Neural progenitor cell (in vitro differentiated cells): ENCODE data around the gene BDH1. TPM values are rescaled to one million over a fixed set of nuclear protein-coding genes. Genes with fewer than 3 reads are reported as not detected.

Experiments used
- DNase-seq: peaks from one replicate; pipeline ENCODE4 v3.0.0-alpha.2; 2016; ENCODE audit warnings: low spot score
- H2AFZ ChIP-seq: fragments of 200-600 bp; sonication (generic); replicated peaks from 2 replicates; pipeline ENCODE4 v1.6.1; 2016; ENCODE audit warnings: antibody characterized with exemption
- H3F3A ChIP-seq: fragments of 200-600 bp; sonication (generic); 2 replicates; pipeline ENCODE4 v1.6.1; 2016; ENCODE audit warnings: antibody characterized with exemption, low read depth
- H3K27ac ChIP-seq: fragments of 200-600 bp; sonication (generic); 2 replicates; pipeline ENCODE4 v1.5.1; 2016; ENCODE audit warnings: mild to moderate bottlenecking
- H3K27me3 ChIP-seq: fragments of 200-600 bp; sonication (generic); 2 replicates; pipeline ENCODE4 v1.6.1; 2016; ENCODE audit warnings: mild to moderate bottlenecking, moderate library complexity
- H3K36me3 ChIP-seq: fragments of 200-600 bp; sonication (generic); 2 replicates; pipeline ENCODE4 v1.5.1; 2016
- H3K4me1 ChIP-seq: fragments of 200-600 bp; sonication (generic); 2 replicates; pipeline ENCODE4 v1.6.1; 2016; ENCODE audit warnings: mixed run types
- H3K4me2 ChIP-seq: fragments of 200-600 bp; sonication (generic); 2 replicates; pipeline ENCODE4 v1.6.1; 2016
- H3K4me3 ChIP-seq: fragments of 200-600 bp; sonication (generic); 2 replicates; pipeline ENCODE4 v1.5.1; 2016
- H3K79me2 ChIP-seq: fragments of 200-600 bp; sonication (generic); 2 replicates; pipeline ENCODE4 v1.6.1; 2016; ENCODE audit warnings: low read depth
- H3K9ac ChIP-seq: fragments of 200-600 bp; sonication (generic); 2 replicates; pipeline ENCODE4 v1.6.1; 2016
- H3K9me3 ChIP-seq: fragments of 200-600 bp; sonication (generic); 2 replicates; pipeline ENCODE4 v1.5.1; 2016; ENCODE audit warnings: low read depth
- H4K20me1 ChIP-seq: fragments of 200-600 bp; sonication (generic); 2 replicates; pipeline ENCODE4 v1.6.1; 2016; ENCODE audit warnings: low read depth
- H3K27ac Mint-ChIP-seq: 3 replicates; pipeline ENCODE4 v1.8.0; 2021; ENCODE audit warnings: mixed read lengths
- H3K27me3 Mint-ChIP-seq: 2 replicates; pipeline ENCODE4 v1.8.0; 2022; ENCODE audit warnings: low read depth, mild to moderate bottlenecking, inconsistent platforms, moderate library complexity, mixed read lengths; ENCODE audit not compliant: insufficient read depth
- H3K36me3 Mint-ChIP-seq: 3 replicates; pipeline ENCODE4 v1.8.0; 2021; ENCODE audit warnings: mixed read lengths
- H3K4me1 Mint-ChIP-seq: 3 replicates; pipeline ENCODE4 v1.8.0; 2021; ENCODE audit warnings: mixed read lengths
- H3K4me3 Mint-ChIP-seq: 3 replicates; pipeline ENCODE4 v1.8.0; 2021; ENCODE audit warnings: mild to moderate bottlenecking, moderate library complexity, mixed read lengths
- H3K9me3 Mint-ChIP-seq: 3 replicates; pipeline ENCODE4 v1.8.0; 2020; ENCODE audit warnings: mixed read lengths
- CTCF ChIP-seq: fragments of 200-600 bp; sonication (generic); IDR thresholded peaks from 2 replicates; pipeline ENCODE4 v1.5.1; 2017; ENCODE audit warnings: antibody characterized with exemption, mild to moderate bottlenecking
- EZH2 ChIP-seq: fragments of 200-600 bp; sonication (generic); IDR thresholded peaks from 2 replicates; pipeline ENCODE4 v1.6.1; 2017; ENCODE audit warnings: antibody characterized with exemption, mild to moderate bottlenecking, moderate library complexity
- EZH2phosphoT487 ChIP-seq: fragments of 200-600 bp; sonication (generic); IDR thresholded peaks from 2 replicates; pipeline ENCODE4 v1.6.1; 2017; ENCODE audit warnings: antibody characterized with exemption
- total RNA-seq: library from RNA; depleted of rRNA; stranded (reverse); fragments of >200 nt; gene quantifications from 2 replicates; pipeline ENCODE4 v1.2.3, GENCODE V29; 2015; ENCODE audit warnings: low replicate concordance

BDH1 gene
- total RNA-seq, 1 donor from 2014 or later, result 19.4 TPM

GRCh38 chr3:197491923-197492664, 63.7 kb downstream of the BDH1 start:
- no peaks in the 10 kb centered on the region for H3K36me3 ChIP-seq
- H4K20me1 ChIP-seq, result no peaks in the 10 kb centered on the region
- H3K4me2 ChIP-seq, result no peak overlapping the region
- H3K4me3 ChIP-seq, result no peak overlapping the region
- peaks cover 25% of the 10 kb centered on the region for H3K4me1 Mint-ChIP-seq
- DNase-seq, result no peak
- no peaks in the 10 kb centered on the region for H3K79me2 ChIP-seq
- no peaks in the 10 kb centered on the region for H3K27me3 ChIP-seq
- TF ChIP-seq CTCF (no peak), EZH2 (no peak), EZH2phosphoT487 (no peak)
- peaks cover 3% of the 10 kb centered on the region for H3K27me3 Mint-ChIP-seq
- peak overlapping the region; percentile 87 for H2AFZ ChIP-seq
- no peaks in the 10 kb centered on the region for H3K36me3 Mint-ChIP-seq
- no peaks in the 10 kb centered on the region for H3F3A ChIP-seq
- H3K9me3 Mint-ChIP-seq, result no peaks in the 10 kb centered on the region
- no peaks in the 10 kb centered on the region for H3K9me3 ChIP-seq
- peak overlapping the region; percentile 27 for H3K27ac Mint-ChIP-seq
- H3K4me1 ChIP-seq, result peaks cover 7% of the 10 kb centered on the region
- no peak overlapping the region for H3K27ac ChIP-seq
- H3K9ac ChIP-seq, result no peak overlapping the region
- H3K4me3 Mint-ChIP-seq, result no peak overlapping the region

GRCh38 chr3:197491478-197491877, 64.3 kb downstream of the BDH1 start:
- H3K4me2 ChIP-seq, result no peak overlapping the region
- no peaks in the 10 kb centered on the region for H3K9me3 ChIP-seq
- no peaks in the 10 kb centered on the region for H3K36me3 ChIP-seq
- H3K4me1 Mint-ChIP-seq, result peaks cover 24% of the 10 kb centered on the region
- peaks cover 4% of the 10 kb centered on the region for H3K27me3 Mint-ChIP-seq
- H3K79me2 ChIP-seq, result no peaks in the 10 kb centered on the region
- no peak overlapping the region for H3K27ac ChIP-seq
- no peak overlapping the region for H3K9ac ChIP-seq
- H4K20me1 ChIP-seq, result no peaks in the 10 kb centered on the region
- DNase-seq, result no peak
- H3K36me3 Mint-ChIP-seq, result no peaks in the 10 kb centered on the region
- no peak overlapping the region for H3K4me3 ChIP-seq
- H3K9me3 Mint-ChIP-seq, result no peaks in the 10 kb centered on the region
- H2AFZ ChIP-seq, result no peak overlapping the region
- no peaks in the 10 kb centered on the region for H3F3A ChIP-seq
- TF ChIP-seq CTCF (no peak), EZH2 (no peak), EZH2phosphoT487 (no peak)
- H3K27ac Mint-ChIP-seq, result no peak overlapping the region
- no peaks in the 10 kb centered on the region for H3K27me3 ChIP-seq
- H3K4me1 ChIP-seq, result peaks cover 7% of the 10 kb centered on the region
- H3K4me3 Mint-ChIP-seq, result no peak overlapping the region

- H3K9ac ChIP-seq, result no peak overlapping the region
- no peak overlapping the region for H3K27ac Mint-ChIP-seq
- no peak overlapping the region for H3K4me3 Mint-ChIP-seq
- H3K4me3 ChIP-seq, result no peak overlapping the region
- no peak overlapping the region for H3K4me2 ChIP-seq
- no peaks in the 10 kb centered on the region for H3K36me3 ChIP-seq
- no peaks in the 10 kb centered on the region for H3F3A ChIP-seq
- H3K79me2 ChIP-seq, result no peaks in the 10 kb centered on the region
- peaks cover 8% of the 10 kb centered on the region for H3K27me3 Mint-ChIP-seq
- peaks cover 7% of the 10 kb centered on the region for H3K4me1 ChIP-seq
- peak overlapping the region; percentile 52 for H2AFZ ChIP-seq
- H3K27me3 ChIP-seq, result no peaks in the 10 kb centered on the region
- H3K9me3 Mint-ChIP-seq, result no peaks in the 10 kb centered on the region
- H3K27ac ChIP-seq, result no peak overlapping the region
- H3K36me3 Mint-ChIP-seq, result no peaks in the 10 kb centered on the region
- DNase-seq, result no peak
- TF ChIP-seq EZH2phosphoT487 (no peak), EZH2 (no peak), CTCF (no peak)
- H3K4me1 Mint-ChIP-seq, result peaks cover 15% of the 10 kb centered on the region
- H3K9me3 ChIP-seq, result no peaks in the 10 kb centered on the region
- no peaks in the 10 kb centered on the region for H4K20me1 ChIP-seq
Measured at GRCh38 chr3:197490098-197491058, 65.4 kb downstream of the BDH1 start.
